NCI-H526 (cell line): ENCODE measurements around the gene C1orf198.

Experiments used
- DNase-seq, 2 experiments: peaks; one replicate each; lab custom pipeline; 2025; lab: John Stamatoyannopoulos, UW

C1orf198 gene

GRCh38 chr1:230867903-230868735 is at the start of gene C1orf198:
Gene C1orf198 (minus strand): TSS chr1:230868521. CDS start chr1:230868512, 9 bp downstream.
- peak in 1 of 2 experiments; percentile 65 for DNase-seq

- DNase-seq, result peak; percentile 17 to 90
Measured at GRCh38 chr1:230917284-230918135, 49.2 kb upstream of the C1orf198 start.

- DNase-seq, result no peak
Measured at GRCh38 chr1:230916587-230917283, 48.4 kb upstream of the C1orf198 start.

- DNase-seq, result no peak
Measured at GRCh38 chr1:230915078-230915477, 46.8 kb upstream of the C1orf198 start.

- DNase-seq, result no peak
Measured at GRCh38 chr1:230913496-230913895, 45.2 kb upstream of the C1orf198 start.

- no peak for DNase-seq
Measured at GRCh38 chr1:230910755-230911117, 42.4 kb upstream of the C1orf198 start.

GRCh38 chr1:230909974-230910754 is 41.8 kb upstream of the C1orf198 start:
- DNase-seq, result no peak

GRCh38 chr1:230907472-230908205 is 39.3 kb upstream of the C1orf198 start:
- DNase-seq, result no peak

GRCh38 chr1:230906226-230906625 is 37.9 kb upstream of the C1orf198 start:
- DNase-seq, result no peak

GRCh38 chr1:230905733-230906132 is 37.4 kb upstream of the C1orf198 start:
- no peak for DNase-seq

GRCh38 chr1:230902349-230902923 is 34.1 kb upstream of the C1orf198 start:
- no peak for DNase-seq

- no peak for DNase-seq
Measured at GRCh38 chr1:230901671-230902070, 33.4 kb upstream of the C1orf198 start.

GRCh38 chr1:230900984-230901383 is 32.7 kb upstream of the C1orf198 start:
- no peak for DNase-seq

GRCh38 chr1:230899841-230900251 is 31.5 kb upstream of the C1orf198 start:
- DNase-seq, result no peak

GRCh38 chr1:230898748-230899147 is 30.4 kb upstream of the C1orf198 start:
- no peak for DNase-seq

GRCh38 chr1:230898144-230898543 is 29.8 kb upstream of the C1orf198 start:
- no peak for DNase-seq

GRCh38 chr1:230896779-230897178 is 28.5 kb upstream of the C1orf198 start:
- no peak for DNase-seq

GRCh38 chr1:230895452-230895851 is 27.1 kb upstream of the C1orf198 start:
- DNase-seq, result no peak

- DNase-seq, result no peak
Measured at GRCh38 chr1:230894664-230895063, 26.3 kb upstream of the C1orf198 start.

GRCh38 chr1:230894032-230894431 is 25.7 kb upstream of the C1orf198 start:
- no peak for DNase-seq
